Left lobe of liver (tissue), 2 donors: ENCODE results near the gene PTK6. TPM values are rescaled to one million over a fixed set of nuclear protein-coding genes. Genes with fewer than 3 reads are reported as not detected.

Source experiments
- ATAC-seq: fragments of 200-7000 bp; cut with Tn5 transposase; one replicate; pipeline ENCODE4 v1.9.1; 2020; ENCODE audit warnings: mild to moderate bottlenecking, moderate library complexity
- DNase-seq: peaks from one replicate; pipeline ENCODE4 v3.0.0-alpha.2; 2020; ENCODE audit warnings: low spot score
- total RNA-seq: library from RNA; stranded (reverse); gene quantifications from one replicate; pipeline ENCODE4 v1.2.1, GENCODE V29; 2021
- donor health status: DM: no; HTN: no; CAD: no; lungs with moderate emphysema.
- donor health status: DM: no; HTN: yes; CAD: no.

PTK6 gene
- total RNA-seq, 1 donor from 2014 or later = 12.0 TPM

- ATAC-seq (no peak), DNase-seq (no peak)
Measured at GRCh38 chr20:63570281-63571086, 33.3 kb upstream of the PTK6 start.

GRCh38 chr20:63568986-63569949 is 32.1 kb upstream of the PTK6 start:
- ATAC-seq = no peak

GRCh38 chr20:63568170-63568981 is 31.2 kb upstream of the PTK6 start:
- ATAC-seq = peak; percentile 4
- no peak for DNase-seq

More at GRCh38 chr20:63568986-63569949, 32.1 kb upstream of the PTK6 start:
- DNase-seq = no peak

GRCh38 chr20:63567386-63568169 is 30.4 kb upstream of the PTK6 start:
- DNase-seq (no peak), ATAC-seq (peak; percentile 14)

- ATAC-seq (no peak), DNase-seq (no peak)
Measured at GRCh38 chr20:63567136-63567385, 29.9 kb upstream of the PTK6 start.

GRCh38 chr20:63566395-63567135 is 29.4 kb upstream of the PTK6 start:
- ATAC-seq (no peak), DNase-seq (no peak)

- ATAC-seq (no peak), DNase-seq (no peak)
Measured at GRCh38 chr20:63565699-63566335, 28.6 kb upstream of the PTK6 start.

GRCh38 chr20:63565021-63565698 is 28.0 kb upstream of the PTK6 start:
- DNase-seq (no peak), ATAC-seq (no peak)

GRCh38 chr20:63564036-63564810 is 27.0 kb upstream of the PTK6 start:
- ATAC-seq = no peak
- DNase-seq = no peak

- no peak for DNase-seq
- ATAC-seq = no peak
Measured at GRCh38 chr20:63563225-63563935, 26.2 kb upstream of the PTK6 start.

GRCh38 chr20:63562461-63563224 is 25.5 kb upstream of the PTK6 start:
- no peak for ATAC-seq
- no peak for DNase-seq

- no peak for ATAC-seq
Measured at GRCh38 chr20:63561624-63562396, 24.6 kb upstream of the PTK6 start.

GRCh38 chr20:63560856-63561609 is 23.9 kb upstream of the PTK6 start:
- no peak for DNase-seq
- ATAC-seq = no peak

More at GRCh38 chr20:63561624-63562396, 24.6 kb upstream of the PTK6 start:
- no peak for DNase-seq

GRCh38 chr20:63560333-63560805 is 23.2 kb upstream of the PTK6 start:
- DNase-seq (no peak), ATAC-seq (no peak)
